HepG2 (cell line): ENCODE results near the gene PALM3.

Experiments used
- EZH2 ChIP-seq: conservative IDR thresholded peaks from 2 replicates; pipeline ENCODE4 v1.6.1; 2012; ENCODE audit warnings: mild to moderate bottlenecking, low read depth, low read length, moderate library complexity
- ZFP41 ChIP-seq: sonication (generic); formaldehyde crosslinking; IDR thresholded peaks from 2 replicates; pipeline ENCODE4 v1.4.0; 2020; ENCODE audit warnings: mild to moderate bottlenecking, missing genetic modification reagents, borderline replicate concordance
- TF ChIP-seq, protein P1 (sequence below): sonication (generic); formaldehyde crosslinking; IDR thresholded peaks from 2 replicates; pipeline ENCODE4 v1.5.0; 2020; ENCODE audit warnings: mild to moderate bottlenecking, missing genetic modification reagents, moderate library complexity

DNA sequence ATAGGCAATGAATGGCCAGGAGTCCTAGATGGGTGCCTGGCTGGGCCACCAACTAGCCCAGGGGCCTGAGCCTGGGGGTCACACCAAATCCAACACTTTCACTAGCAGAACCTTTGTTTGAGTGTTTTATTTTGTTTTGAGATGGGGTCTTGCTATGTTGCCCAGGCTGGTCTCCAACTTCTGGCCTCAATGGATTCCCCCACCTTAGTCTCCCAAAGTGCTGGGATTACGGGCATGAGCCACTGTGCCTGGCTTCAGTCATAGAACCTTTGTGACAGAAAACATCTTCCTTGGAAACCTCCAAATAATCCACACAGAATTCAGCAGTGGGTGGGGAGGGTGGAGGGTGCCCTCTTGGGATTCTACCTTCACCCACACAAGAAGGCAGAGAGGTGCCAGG lies 49.6 kb upstream of the PALM3 start:
- TF ChIP-seq, protein P1, sequence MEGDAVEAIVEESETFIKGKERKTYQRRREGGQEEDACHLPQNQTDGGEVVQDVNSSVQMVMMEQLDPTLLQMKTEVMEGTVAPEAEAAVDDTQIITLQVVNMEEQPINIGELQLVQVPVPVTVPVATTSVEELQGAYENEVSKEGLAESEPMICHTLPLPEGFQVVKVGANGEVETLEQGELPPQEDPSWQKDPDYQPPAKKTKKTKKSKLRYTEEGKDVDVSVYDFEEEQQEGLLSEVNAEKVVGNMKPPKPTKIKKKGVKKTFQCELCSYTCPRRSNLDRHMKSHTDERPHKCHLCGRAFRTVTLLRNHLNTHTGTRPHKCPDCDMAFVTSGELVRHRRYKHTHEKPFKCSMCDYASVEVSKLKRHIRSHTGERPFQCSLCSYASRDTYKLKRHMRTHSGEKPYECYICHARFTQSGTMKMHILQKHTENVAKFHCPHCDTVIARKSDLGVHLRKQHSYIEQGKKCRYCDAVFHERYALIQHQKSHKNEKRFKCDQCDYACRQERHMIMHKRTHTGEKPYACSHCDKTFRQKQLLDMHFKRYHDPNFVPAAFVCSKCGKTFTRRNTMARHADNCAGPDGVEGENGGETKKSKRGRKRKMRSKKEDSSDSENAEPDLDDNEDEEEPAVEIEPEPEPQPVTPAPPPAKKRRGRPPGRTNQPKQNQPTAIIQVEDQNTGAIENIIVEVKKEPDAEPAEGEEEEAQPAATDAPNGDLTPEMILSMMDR (CRISPR knock-in tag): no peak
- TF ChIP-seq EZH2 (no peak), ZFP41 (CRISPR knock-in tag) (no peak)
